ENCODE data around the gene MYO7B. TPM values are rescaled to one million over a fixed set of nuclear protein-coding genes. Genes with fewer than 3 reads are reported as not detected.
A peak's percentile ranks its signal among the peaks of the same experiment; 100 is the strongest.

The MYO7B gene
- total RNA-seq, 1 experiment from 2014 or later: 1.2 TPM

DNA sequence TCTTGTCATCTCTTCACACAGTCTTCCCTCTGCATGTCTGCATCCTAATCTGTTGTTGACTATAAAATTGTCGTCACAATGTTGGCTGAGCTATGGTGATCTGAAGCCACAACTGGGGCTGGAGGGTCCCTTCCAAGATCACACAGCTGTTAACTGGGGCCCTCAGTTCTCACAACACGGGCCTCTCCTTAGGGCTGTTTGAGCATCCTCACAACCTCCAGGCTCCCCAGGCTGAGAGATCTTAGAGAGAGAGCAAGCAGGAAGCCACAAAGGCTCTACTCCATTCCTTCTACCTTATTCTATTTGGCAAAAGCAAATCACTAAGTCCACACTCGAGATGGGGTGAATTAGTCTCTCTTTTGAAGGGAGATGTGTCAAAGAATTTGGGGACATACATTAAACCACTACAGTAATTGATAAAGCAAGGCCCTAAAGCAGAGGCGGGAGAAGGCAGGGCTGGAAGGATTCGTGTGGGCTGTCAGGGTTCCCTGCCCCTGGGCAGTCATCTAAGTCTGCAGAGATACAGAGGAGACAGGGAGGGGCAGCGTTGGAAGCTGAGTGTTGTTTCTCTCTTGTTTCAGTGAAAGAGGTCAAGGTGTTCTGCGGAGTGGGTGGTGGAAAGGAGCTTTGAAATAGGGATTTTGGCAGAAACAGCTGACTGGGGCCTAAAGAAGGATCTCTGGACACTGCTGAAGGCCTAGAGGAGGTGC lies 15.9 kb downstream of the MYO7B start:
- peaks cover 16% of the 10 kb centered on the region; the same call in 1 of the 2 replicates for H3K27me3 ChIP-seq (replicated peaks)
- no peak overlapping the region for H3K4me3 ChIP-seq
- no peaks in the 10 kb centered on the region for H3K4me1 ChIP-seq (replicated peaks)
- 0 out of 2 replicates have a peak, but pooled peaks cover under 1% of the 10 kb centered on the region for H3K9me3 ChIP-seq (replicated peaks)
- DNase-seq (ENCODE audit: low read depth in 1 of 2, low spot score in 2 of 2): no peak
- H3K36me3 ChIP-seq: no peaks in the 10 kb centered on the region
- H3K27ac ChIP-seq: no peak overlapping the region

DNA sequence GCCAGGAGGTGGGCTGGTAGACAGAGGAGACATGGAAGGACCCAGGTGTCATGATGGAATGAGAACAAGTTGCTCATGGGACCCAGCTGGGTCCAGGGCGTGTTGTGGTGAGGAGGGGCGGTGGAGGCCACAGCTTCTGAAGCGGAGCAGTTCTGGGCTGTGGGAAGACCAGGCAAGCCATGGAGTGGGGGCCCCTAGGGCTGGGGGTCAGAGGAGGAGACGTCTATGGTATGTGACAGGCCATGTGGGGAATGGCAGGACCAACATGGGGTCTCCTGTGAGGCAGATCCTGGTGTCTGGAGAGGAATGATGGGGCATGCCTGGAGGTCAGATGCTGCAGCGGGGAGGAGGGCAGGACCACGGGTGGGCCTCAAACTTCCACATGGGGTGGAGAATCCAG lies 16.9 kb downstream of the MYO7B start:
- H3K27me3 ChIP-seq (replicated peaks): peaks cover 16% of the 10 kb centered on the region; the same call in 1 of the 2 replicates
- no peaks in the 10 kb centered on the region for H3K4me1 ChIP-seq (replicated peaks)
- H3K36me3 ChIP-seq: no peaks in the 10 kb centered on the region
- H3K27ac ChIP-seq: no peak overlapping the region
- DNase-seq (ENCODE audit: low read depth in 1 of 2, low spot score in 2 of 2): no peak
- peaks cover 4% of the 10 kb centered on the region; the same call in 1 of the 2 replicates for H3K9me3 ChIP-seq (replicated peaks)
- H3K4me3 ChIP-seq: no peak overlapping the region

DNA sequence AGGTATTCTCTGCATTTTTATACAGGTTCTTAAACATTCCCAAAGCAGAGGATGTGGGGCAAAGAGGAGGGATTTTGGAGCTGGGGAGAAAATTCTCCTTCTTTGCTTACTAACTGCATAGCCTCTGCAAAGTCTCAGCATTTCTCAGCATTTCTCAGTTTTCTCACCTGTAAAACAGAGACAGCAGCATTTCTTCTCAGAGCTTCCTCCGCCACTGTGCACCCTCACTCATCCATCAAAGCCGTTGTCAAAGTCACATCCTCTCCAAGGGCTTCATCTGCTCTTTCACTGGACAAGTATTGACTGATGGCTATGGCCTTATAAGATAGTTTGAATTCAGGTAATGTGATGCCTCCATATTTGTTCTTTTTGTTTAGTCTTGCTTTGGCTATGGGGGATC lies 17.4 kb downstream of the MYO7B start:
- H3K9me3 ChIP-seq (replicated peaks): peaks cover 4% of the 10 kb centered on the region; the same call in 1 of the 2 replicates
- no peak overlapping the region for H3K4me3 ChIP-seq
- DNase-seq (ENCODE audit: low read depth in 1 of 2, low spot score in 2 of 2): peak in 1 of 2 experiments; percentile 9
- no peaks in the 10 kb centered on the region for H3K36me3 ChIP-seq
- H3K27ac ChIP-seq: no peak overlapping the region
- H3K4me1 ChIP-seq (replicated peaks): no peaks in the 10 kb centered on the region
- peaks cover 16% of the 10 kb centered on the region; the same call in 1 of the 2 replicates for H3K27me3 ChIP-seq (replicated peaks)

DNA sequence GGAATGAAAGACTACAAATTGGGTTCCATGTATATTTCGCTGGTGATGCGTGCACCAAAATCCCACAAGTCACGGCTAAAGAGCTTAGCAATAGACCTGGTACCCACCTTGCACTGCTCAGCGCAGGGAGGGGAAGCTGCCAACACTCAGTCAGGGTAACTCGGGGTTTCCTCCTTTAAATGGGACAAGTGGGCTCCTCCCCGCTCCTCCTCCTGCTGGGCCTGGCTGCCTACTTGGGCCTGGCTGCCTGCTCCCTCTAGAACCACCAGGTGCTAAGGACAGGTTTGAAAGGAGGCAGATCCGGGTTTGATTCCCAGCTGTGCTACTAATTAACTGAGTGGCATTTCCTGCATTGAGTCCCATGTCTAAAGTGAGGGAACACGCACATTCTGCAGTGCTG lies 23.4 kb downstream of the MYO7B start:
- H3K9me3 ChIP-seq (replicated peaks): peaks cover 4% of the 10 kb centered on the region; the same call in 1 of the 2 replicates
- H3K4me1 ChIP-seq (replicated peaks): no peaks in the 10 kb centered on the region
- no peaks in the 10 kb centered on the region for H3K36me3 ChIP-seq
- H3K4me3 ChIP-seq: no peak overlapping the region
- peak in 1 of 2 experiments; percentile 26 for DNase-seq (ENCODE audit: low read depth in 1 of 2, low spot score in 2 of 2)
- H3K27ac ChIP-seq: no peak overlapping the region
- peaks cover 16% of the 10 kb centered on the region for H3K27me3 ChIP-seq (replicated peaks)

DNA sequence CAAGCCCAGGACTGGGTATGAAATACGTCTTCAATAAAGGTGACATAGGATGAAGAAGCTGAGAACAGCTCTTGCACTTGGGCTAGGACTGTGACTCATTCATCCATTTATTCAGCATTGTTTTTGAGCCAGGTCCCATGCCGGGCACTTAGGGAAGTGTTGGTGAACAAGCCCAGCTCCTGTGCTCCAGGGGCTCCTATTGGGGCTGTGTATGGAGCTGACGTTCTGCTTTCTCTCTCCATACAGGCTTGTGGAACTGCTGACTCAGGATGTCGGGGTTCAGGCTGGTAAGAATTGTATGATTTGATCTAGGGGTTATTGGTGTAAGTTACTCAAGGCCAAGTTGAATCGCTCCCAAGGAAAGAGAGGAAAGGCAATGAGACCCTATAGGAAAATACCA lies 24.0 kb downstream of the MYO7B start:
- peak in 1 of 2 experiments; percentile 23 for DNase-seq (ENCODE audit: low read depth in 1 of 2, low spot score in 2 of 2)
- no peaks in the 10 kb centered on the region for H3K36me3 ChIP-seq
- no peaks in the 10 kb centered on the region for H3K4me1 ChIP-seq (replicated peaks)
- H3K27ac ChIP-seq: no peak overlapping the region
- H3K9me3 ChIP-seq (replicated peaks): peaks cover 4% of the 10 kb centered on the region; the same call in 1 of the 2 replicates
- H3K4me3 ChIP-seq: no peak overlapping the region
- H3K27me3 ChIP-seq (replicated peaks): peaks cover 14% of the 10 kb centered on the region

DNA sequence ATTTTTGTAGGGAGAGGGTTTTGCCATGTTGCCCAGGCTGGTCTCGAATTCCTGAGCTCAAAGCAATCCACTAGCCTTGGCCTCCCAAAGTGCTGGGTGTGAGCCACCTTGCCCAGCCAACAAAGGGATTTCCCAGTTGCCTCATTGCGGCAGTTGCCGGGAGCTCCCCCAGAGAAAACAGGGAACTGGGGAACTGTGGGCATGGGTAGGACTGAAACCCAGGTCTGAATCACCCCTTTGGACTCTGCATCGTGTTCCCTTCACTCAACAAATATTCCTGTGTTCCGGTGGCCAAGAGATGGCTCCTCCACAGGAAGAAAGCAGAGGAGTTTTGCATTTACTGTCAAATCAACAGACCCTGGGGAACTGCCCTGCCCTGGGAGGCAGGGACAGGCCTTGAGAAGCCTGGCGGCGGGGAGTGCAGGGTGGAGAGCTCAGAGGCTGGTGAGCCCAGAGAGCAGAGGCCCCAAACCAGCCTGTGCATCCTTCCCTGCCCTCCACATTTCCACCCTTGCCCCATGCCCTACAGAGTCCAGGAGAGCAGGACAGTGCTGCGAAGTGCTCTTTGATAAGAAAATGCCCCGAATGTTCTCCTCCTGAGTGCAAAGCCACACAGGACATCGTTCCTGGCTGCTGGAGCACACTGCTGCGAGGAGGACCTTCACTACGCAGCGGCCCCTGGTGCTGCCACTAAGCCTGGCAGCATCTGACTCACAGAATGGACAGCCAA lies 24.9 kb downstream of the MYO7B start:
- H3K9me3 ChIP-seq (replicated peaks): peaks cover 4% of the 10 kb centered on the region; the same call in 1 of the 2 replicates
- H3K4me3 ChIP-seq: no peak overlapping the region
- no peak for DNase-seq (ENCODE audit: low read depth in 1 of 2, low spot score in 2 of 2)
- peaks cover 10% of the 10 kb centered on the region for H3K27me3 ChIP-seq (replicated peaks)
- no peaks in the 10 kb centered on the region for H3K36me3 ChIP-seq
- H3K4me1 ChIP-seq (replicated peaks): no peaks in the 10 kb centered on the region
- no peak overlapping the region for H3K27ac ChIP-seq

DNA sequence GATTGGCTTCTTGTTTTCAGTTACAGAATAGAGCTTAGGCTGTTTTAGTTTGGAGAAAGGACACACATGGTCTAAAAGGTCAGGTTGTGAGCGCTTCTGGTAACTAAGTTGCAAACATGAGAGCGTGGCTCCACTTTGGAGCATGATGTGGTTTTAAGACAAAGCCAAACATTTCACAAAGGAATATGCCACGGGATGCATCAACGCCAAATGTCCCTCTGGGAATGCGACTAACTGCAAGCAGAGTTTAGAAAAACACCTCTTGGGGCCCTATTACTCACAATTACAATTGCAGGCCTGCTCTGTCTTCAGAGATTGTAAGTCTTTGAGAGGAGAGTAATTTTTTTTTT lies 25.4 kb downstream of the MYO7B start:
- H3K27me3 ChIP-seq (replicated peaks): peaks cover 5% of the 10 kb centered on the region
- H3K4me1 ChIP-seq (replicated peaks): no peaks in the 10 kb centered on the region
- H3K27ac ChIP-seq: no peak overlapping the region
- peaks cover 4% of the 10 kb centered on the region; the same call in 1 of the 2 replicates for H3K9me3 ChIP-seq (replicated peaks)
- no peaks in the 10 kb centered on the region for H3K36me3 ChIP-seq
- no peak overlapping the region for H3K4me3 ChIP-seq
- no peak for DNase-seq (ENCODE audit: low read depth in 1 of 2, low spot score in 2 of 2)

DNA sequence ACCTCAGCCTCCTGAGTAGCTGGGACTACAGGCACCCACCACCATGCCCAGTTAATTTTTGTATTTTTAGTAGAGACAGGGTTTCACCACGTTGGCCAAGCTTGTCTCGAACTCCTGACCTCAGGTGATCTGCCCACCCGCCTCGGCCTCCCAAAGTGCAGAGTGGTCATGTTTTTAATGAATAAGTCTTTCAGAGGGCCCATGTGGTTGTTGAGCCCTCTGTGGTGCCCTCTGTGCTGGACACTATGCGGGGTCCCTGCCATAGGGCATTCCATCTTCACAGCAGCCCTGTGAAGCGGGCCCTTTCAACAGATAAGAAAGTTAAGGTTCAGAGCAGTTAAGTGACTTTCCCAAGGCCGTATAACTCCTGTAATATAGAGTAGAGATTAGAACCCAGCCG lies 25.9 kb downstream of the MYO7B start:
- Histone ChIP-seq H3K9me3 (replicated peaks) (peaks cover 3% of the 10 kb centered on the region; the same call in 1 of the 2 replicates), H3K4me1 (replicated peaks) (no peaks in the 10 kb centered on the region), H3K36me3 (no peaks in the 10 kb centered on the region), H3K27ac (no peak overlapping the region), H3K27me3 (replicated peaks) (no peaks in the 10 kb centered on the region; the same call in 1 of the 2 replicates), H3K4me3 (no peak overlapping the region)
- DNase-seq (ENCODE audit: low read depth in 1 of 2, low spot score in 2 of 2): no peak

DNA sequence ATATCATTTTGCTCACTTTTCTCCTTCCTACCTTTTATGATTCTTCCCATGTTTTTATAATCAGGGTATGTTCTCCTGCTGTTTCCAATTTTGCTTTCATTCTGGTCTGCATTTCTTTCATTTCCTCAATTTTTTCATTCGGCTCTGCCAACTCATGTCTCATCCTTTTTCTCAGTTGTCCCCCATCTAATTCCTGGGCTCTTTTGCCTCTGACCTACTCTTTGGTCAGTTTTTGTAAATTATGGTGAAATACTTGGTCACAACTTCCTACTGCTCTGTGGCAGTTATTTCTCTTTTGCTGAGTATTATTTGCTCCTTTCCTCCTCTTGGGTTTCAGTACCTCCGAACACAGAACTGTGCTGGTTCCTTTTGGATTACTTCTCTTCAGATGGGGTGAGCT lies 27.5 kb downstream of the MYO7B start:
- Histone ChIP-seq H3K4me3 (no peak overlapping the region), H3K9me3 (replicated peaks) (no peaks in the 10 kb centered on the region), H3K4me1 (replicated peaks) (no peaks in the 10 kb centered on the region), H3K27me3 (replicated peaks) (no peaks in the 10 kb centered on the region; the same call in 1 of the 2 replicates), H3K36me3 (no peaks in the 10 kb centered on the region), H3K27ac (no peak overlapping the region)
- DNase-seq (ENCODE audit: low read depth in 1 of 2, low spot score in 2 of 2): no peak

DNA sequence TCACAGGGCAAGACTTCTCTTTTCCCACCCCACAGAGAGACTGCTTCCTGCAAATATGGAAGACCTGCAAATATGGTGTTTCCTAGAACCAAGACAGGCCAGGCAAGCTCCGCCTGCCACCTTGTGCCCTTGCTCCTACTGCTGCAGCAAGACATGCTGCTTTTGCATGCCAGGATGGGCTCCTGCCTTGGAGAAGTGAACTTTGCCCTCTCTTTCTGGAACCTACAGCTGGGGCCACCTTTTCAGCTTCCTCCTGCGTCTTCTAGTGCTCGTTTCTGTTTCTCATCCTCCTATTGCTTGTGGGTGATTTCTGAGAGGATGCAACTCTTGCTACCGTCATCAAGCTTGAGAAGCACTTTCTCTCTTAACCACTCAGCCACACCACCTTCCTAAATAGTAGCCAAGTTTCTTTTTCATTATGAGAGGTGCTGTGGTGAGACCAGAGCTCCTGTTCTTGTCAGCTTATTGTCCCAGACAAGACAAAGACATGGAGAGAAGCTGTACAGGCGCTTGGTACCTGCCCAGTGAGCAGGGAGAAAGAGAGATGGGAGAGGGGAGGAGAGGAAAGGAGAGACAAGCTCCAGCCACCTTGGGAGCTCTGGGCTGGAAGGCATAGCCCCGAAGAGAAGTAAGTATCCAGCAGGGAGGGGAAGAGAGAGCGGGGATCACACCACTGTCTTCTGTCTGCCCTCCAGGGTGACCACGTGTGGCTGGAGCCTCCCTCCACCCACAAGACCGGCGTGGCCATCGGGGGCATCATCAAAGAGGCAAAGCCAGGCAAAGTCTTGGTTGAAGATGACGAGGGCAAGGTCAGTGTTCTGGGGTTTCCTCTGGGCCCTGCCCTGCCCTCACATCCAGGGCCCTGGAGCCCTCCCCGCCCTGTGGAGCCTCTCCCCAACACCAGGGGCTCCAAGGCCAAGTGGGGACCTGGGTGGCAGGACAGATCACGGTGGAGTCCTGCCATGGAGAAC lies 28.3 kb downstream of the MYO7B start:
- no peak for DNase-seq (ENCODE audit: low read depth in 1 of 2, low spot score in 2 of 2)
- Histone ChIP-seq H3K4me3 (no peak overlapping the region), H3K9me3 (replicated peaks) (no peaks in the 10 kb centered on the region), H3K4me1 (replicated peaks) (no peaks in the 10 kb centered on the region), H3K27ac (no peak overlapping the region), H3K27me3 (replicated peaks) (no peaks in the 10 kb centered on the region), H3K36me3 (no peaks in the 10 kb centered on the region)

DNA sequence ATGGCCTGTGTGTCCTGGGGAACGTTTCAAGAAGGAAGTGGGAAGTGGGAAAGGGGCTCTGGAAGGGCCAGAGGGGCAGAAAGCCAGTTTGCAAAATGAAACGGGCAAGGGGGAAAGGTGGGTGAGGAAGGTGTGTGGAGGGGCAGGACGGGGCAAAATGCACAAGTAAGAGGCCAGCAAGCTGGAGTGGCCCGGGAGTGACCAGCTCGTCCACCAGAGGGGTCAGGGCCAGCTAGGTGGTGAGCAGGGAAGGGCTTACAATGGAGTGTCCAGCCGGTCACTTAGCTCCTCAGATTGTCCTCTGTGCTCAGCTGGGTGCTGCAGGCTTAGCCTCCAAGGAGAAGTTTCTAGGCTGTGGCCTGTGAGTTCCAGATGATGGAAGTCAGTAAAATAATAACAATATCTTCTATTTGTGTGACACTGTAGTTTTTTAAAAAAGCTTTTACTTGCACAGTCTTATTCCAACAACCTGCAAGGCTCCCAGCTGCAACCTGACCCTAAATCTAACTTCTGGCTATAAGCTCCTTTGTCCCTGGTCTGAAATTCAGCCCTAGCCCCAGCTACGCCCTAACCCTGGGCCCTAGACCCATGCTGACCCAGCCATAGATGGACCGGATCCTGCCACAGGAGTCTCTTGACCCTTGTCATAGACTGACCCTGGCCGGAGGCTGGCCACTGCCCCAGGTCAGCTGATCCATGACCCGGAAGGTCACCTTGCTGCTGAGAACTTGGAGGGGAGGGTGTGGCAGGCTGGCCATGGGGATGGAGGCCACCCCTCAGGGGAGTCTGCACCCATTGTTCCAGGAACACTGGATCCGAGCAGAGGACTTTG lies 29.2 kb downstream of the MYO7B start:
- H3K4me1 ChIP-seq (replicated peaks): peaks cover 6% of the 10 kb centered on the region
- DNase-seq (ENCODE audit: low read depth in 1 of 2, low spot score in 2 of 2): no peak
- H3K9me3 ChIP-seq (replicated peaks): no peaks in the 10 kb centered on the region
- H3K4me3 ChIP-seq: no peak overlapping the region
- H3K36me3 ChIP-seq: no peaks in the 10 kb centered on the region
- H3K27ac ChIP-seq: no peak overlapping the region
- no peaks in the 10 kb centered on the region for H3K27me3 ChIP-seq (replicated peaks)

DNA sequence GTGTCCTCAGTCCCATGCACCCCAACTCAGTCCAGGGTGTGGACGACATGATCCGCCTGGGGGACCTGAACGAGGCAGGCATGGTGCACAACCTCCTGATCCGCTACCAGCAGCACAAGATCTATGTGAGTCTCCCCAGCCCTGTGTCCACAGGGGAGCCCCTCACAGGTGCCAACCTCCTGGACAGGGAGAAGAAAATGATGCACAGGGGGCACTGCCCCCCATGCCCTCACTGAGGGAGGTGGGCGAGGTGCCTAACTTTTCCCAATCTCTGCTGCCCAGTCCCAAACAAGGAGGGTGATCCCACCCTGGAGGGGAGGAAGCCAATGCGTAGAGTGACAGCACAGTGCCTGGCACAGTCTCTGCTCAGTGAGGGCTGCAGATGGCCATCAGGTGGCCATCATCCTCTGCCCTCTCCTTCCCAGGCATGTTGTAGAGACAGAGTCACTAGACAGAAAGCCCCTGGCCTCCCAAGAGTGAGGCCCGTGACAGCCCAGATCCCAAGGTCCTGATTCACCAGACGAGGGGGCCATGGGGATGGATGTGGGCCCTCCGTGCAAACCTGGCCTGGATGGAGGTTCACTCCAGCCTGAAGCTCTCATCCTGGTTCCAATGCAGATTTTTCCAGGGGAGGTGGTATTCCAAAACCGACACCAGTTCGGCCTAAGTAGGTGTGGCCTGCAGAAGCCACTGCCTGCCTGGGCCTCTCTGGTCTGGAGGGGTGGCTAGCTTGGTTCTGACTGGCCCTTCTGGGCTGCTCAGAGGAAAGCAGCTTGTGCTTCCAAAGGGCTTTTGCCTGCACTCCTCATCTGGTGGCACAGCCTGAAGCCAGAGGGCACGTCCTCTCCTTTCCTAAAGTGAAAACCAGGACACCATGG lies 30.0 kb downstream of the MYO7B start:
- peak in 1 of 2 experiments; percentile 23 for DNase-seq (ENCODE audit: low read depth in 1 of 2, low spot score in 2 of 2)
- no peaks in the 10 kb centered on the region for H3K36me3 ChIP-seq
- peaks cover 8% of the 10 kb centered on the region for H3K4me1 ChIP-seq (replicated peaks)
- no peaks in the 10 kb centered on the region for H3K27me3 ChIP-seq (replicated peaks)
- no peak overlapping the region for H3K4me3 ChIP-seq
- H3K9me3 ChIP-seq (replicated peaks): no peaks in the 10 kb centered on the region
- no peak overlapping the region for H3K27ac ChIP-seq
